ENCODE data around the gene GUCY2D.

DNA sequence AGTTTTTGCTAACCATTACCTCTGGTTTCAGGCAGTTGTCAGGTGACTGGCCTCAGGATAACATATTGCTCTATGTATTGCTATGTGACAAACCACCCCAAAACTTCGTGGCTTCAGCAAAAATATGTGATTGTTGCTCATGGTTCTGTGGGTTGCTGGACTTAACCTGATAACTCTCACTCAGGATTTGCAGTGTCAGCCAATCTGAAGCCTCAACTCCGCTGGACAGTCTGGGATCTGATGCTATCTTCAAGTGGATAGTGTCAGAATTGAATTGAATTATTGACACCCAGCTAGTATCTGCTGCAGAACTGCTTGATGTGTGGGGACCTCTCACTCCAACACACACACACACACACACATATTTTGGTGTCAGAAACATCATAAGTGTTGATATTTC is 34.7 kb upstream of the GUCY2D start:
- TF ChIP-seq CTCF (IDR thresholded peaks at IDR 0.05) (no peak), POLR2A (IDR thresholded peaks at IDR 0.05) (no peak)

Measured in thyroid gland (tissue), 4 donors.